Liver (tissue), 3 donors: ENCODE measurements around the gene CFAP54.

Experiments
- FOXA1 ChIP-seq: IDR thresholded peaks from 2 replicates; pipeline ENCODE4 v1.6.1; 2016; ENCODE audit warnings: antibody characterized with exemption
- GABPA ChIP-seq, 2 donors: IDR thresholded peaks in 1 of 2; conservative IDR thresholded peaks in 1 of 2; 2 replicates each; pipeline ENCODE4 v1.6.1; 2016; ENCODE audit warnings: antibody characterized with exemption in 2 of 2, mild to moderate bottlenecking in 1 of 2, moderate library complexity in 1 of 2
- HNF4G ChIP-seq: IDR thresholded peaks from 2 replicates; pipeline ENCODE4 v1.6.1; 2016; ENCODE audit warnings: antibody characterized with exemption
- JUND ChIP-seq, 2 donors: IDR thresholded peaks; 2 replicates each; pipeline ENCODE4 v1.6.1; 2016; ENCODE audit warnings: antibody characterized with exemption in 2 of 2
- RAD21 ChIP-seq, 2 donors: IDR thresholded peaks; 2 replicates each; pipeline ENCODE4 v1.6.1; 2016; ENCODE audit warnings: antibody characterized with exemption in 2 of 2, mild to moderate bottlenecking in 2 of 2
- SP1 ChIP-seq: IDR thresholded peaks from 2 replicates; pipeline ENCODE4 v1.6.1; 2018; ENCODE audit warnings: antibody characterized with exemption, mild to moderate bottlenecking
- TAF1 ChIP-seq: conservative IDR thresholded peaks from 2 replicates; pipeline ENCODE4 v1.6.1; 2016; ENCODE audit warnings: antibody characterized with exemption, mild to moderate bottlenecking
- YY1 ChIP-seq: IDR thresholded peaks from 2 replicates; pipeline ENCODE4 v1.6.1; 2016; ENCODE audit warnings: antibody characterized with exemption, mild to moderate bottlenecking
- TF ChIP-seq, protein P1 (sequence below): fragments of 150-350 bp; IDR thresholded peaks from 2 replicates; pipeline ENCODE4 v1.5.1; 2017; ENCODE audit warnings: improper control_type of control experiment, low read depth, low read length; ENCODE audit not compliant: missing input control
- TF ChIP-seq, protein P2 (sequence below): IDR thresholded peaks from 2 replicates; pipeline ENCODE4 v1.6.1; 2016; ENCODE audit warnings: antibody characterized with exemption, mild to moderate bottlenecking
- TF ChIP-seq, protein P3 (sequence below): IDR thresholded peaks from 2 replicates; pipeline ENCODE4 v1.6.1; 2016; ENCODE audit warnings: antibody characterized with exemption
- TF ChIP-seq, protein P4 (sequence below): IDR thresholded peaks from 2 replicates; pipeline ENCODE4 v1.6.1; 2016; ENCODE audit warnings: antibody characterized with exemption
- TF ChIP-seq, protein P5 (sequence below): IDR thresholded peaks from 2 replicates; pipeline ENCODE4 v1.6.1; 2016; ENCODE audit warnings: antibody characterized with exemption
- donor health status: healthy.
- donor health status: healthy.

DNA sequence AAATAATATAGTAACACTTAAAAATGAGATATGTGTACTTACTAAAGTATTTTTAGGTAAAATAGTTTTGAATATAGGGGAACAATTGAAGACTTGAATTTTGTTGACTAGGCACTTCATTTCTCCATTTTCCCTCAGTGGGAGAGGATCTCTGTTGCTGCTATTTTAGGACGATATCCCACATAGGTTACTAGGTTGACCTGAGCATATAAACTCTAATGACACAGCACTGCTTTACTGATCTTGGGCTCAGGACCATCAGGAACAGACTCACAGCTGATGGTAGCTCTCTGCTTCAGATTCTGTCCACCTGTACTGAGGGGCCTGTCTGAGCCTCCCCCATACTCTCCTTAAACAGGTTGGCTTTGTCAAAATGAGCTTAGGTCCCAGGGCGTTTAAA is 423.6 kb downstream of the CFAP54 start:
- TF ChIP-seq, protein P1, sequence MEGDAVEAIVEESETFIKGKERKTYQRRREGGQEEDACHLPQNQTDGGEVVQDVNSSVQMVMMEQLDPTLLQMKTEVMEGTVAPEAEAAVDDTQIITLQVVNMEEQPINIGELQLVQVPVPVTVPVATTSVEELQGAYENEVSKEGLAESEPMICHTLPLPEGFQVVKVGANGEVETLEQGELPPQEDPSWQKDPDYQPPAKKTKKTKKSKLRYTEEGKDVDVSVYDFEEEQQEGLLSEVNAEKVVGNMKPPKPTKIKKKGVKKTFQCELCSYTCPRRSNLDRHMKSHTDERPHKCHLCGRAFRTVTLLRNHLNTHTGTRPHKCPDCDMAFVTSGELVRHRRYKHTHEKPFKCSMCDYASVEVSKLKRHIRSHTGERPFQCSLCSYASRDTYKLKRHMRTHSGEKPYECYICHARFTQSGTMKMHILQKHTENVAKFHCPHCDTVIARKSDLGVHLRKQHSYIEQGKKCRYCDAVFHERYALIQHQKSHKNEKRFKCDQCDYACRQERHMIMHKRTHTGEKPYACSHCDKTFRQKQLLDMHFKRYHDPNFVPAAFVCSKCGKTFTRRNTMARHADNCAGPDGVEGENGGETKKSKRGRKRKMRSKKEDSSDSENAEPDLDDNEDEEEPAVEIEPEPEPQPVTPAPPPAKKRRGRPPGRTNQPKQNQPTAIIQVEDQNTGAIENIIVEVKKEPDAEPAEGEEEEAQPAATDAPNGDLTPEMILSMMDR = no peak
- TF ChIP-seq, protein P2, sequence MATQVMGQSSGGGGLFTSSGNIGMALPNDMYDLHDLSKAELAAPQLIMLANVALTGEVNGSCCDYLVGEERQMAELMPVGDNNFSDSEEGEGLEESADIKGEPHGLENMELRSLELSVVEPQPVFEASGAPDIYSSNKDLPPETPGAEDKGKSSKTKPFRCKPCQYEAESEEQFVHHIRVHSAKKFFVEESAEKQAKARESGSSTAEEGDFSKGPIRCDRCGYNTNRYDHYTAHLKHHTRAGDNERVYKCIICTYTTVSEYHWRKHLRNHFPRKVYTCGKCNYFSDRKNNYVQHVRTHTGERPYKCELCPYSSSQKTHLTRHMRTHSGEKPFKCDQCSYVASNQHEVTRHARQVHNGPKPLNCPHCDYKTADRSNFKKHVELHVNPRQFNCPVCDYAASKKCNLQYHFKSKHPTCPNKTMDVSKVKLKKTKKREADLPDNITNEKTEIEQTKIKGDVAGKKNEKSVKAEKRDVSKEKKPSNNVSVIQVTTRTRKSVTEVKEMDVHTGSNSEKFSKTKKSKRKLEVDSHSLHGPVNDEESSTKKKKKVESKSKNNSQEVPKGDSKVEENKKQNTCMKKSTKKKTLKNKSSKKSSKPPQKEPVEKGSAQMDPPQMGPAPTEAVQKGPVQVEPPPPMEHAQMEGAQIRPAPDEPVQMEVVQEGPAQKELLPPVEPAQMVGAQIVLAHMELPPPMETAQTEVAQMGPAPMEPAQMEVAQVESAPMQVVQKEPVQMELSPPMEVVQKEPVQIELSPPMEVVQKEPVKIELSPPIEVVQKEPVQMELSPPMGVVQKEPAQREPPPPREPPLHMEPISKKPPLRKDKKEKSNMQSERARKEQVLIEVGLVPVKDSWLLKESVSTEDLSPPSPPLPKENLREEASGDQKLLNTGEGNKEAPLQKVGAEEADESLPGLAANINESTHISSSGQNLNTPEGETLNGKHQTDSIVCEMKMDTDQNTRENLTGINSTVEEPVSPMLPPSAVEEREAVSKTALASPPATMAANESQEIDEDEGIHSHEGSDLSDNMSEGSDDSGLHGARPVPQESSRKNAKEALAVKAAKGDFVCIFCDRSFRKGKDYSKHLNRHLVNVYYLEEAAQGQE = no peak
- TF ChIP-seq, protein P3, sequence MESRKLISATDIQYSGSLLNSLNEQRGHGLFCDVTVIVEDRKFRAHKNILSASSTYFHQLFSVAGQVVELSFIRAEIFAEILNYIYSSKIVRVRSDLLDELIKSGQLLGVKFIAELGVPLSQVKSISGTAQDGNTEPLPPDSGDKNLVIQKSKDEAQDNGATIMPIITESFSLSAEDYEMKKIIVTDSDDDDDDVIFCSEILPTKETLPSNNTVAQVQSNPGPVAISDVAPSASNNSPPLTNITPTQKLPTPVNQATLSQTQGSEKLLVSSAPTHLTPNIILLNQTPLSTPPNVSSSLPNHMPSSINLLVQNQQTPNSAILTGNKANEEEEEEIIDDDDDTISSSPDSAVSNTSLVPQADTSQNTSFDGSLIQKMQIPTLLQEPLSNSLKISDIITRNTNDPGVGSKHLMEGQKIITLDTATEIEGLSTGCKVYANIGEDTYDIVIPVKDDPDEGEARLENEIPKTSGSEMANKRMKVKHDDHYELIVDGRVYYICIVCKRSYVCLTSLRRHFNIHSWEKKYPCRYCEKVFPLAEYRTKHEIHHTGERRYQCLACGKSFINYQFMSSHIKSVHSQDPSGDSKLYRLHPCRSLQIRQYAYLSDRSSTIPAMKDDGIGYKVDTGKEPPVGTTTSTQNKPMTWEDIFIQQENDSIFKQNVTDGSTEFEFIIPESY = no peak
- TF ChIP-seq RAD21 (IDR thresholded peaks at IDR 0.05) (no peak), YY1 (no peak), SP1 (no peak), TAF1 (no peak), GABPA (IDR thresholded peaks at IDR 0.05 in 1 of 2, conservative IDR thresholded peaks at IDR 0.05 in 1 of 2) (no peak), FOXA1 (no peak), JUND (IDR thresholded peaks at IDR 0.05) (no peak), HNF4G (no peak)
- TF ChIP-seq, protein P4, sequence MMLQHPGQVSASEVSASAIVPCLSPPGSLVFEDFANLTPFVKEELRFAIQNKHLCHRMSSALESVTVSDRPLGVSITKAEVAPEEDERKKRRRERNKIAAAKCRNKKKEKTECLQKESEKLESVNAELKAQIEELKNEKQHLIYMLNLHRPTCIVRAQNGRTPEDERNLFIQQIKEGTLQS = no peak
- TF ChIP-seq, protein P5, sequence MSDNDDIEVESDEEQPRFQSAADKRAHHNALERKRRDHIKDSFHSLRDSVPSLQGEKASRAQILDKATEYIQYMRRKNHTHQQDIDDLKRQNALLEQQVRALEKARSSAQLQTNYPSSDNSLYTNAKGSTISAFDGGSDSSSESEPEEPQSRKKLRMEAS = no peak
